A549 (cell line): Measurements from ENCODE around the gene TNRC6A. TPM values are rescaled to one million over a fixed set of nuclear protein-coding genes. Genes with fewer than 3 reads are reported as not detected.

Experiments
- ATAC-seq, 2 experiments: fragments of 200-7000 bp in 1 of 2; fragments of >200 bp in 1 of 2; cut with Nextera tagmentation in 1 of 2; cut with Tn5 transposase in 1 of 2; 3 replicates each; pipeline versions ENCODE4 v1.8.0 to v1.9.1; 2018 to 2020; ENCODE audit warnings: mild to moderate bottlenecking in 1 of 2, moderate library complexity in 1 of 2
- CTCF ChIA-PET: fragments of 300-600 bp; sonication (Branson Sonifier 250); formaldehyde crosslinking; extraction: SDS; loops from one replicate; lab custom pipeline; 2021; ENCODE audit warnings: antibody characterized with exemption, inconsistent platforms; lab: Yijun Ruan, JAX
- POLR2A ChIA-PET: fragments of 350-600 bp; formaldehyde crosslinking; extraction: SDS; loops from one replicate; lab custom pipeline; 2021; ENCODE audit warnings: antibody characterized with exemption, inconsistent platforms; lab: Yijun Ruan, JAX
- DNase-seq, 2 experiments: peaks; one replicate each; pipeline versions ENCODE4 v3.0.0 to v3.0.0-alpha.2; 2011 to 2016; ENCODE audit warnings: low read depth in 1 of 2, low spot score in 1 of 2
- FAIRE-seq: peaks from 2 replicates; lab custom pipeline; 2011; peaks lifted over from hg19 to GRCh38; lab: Jason Lieb, UNC
- H3K27ac ChIP-seq, 2 experiments: fragments of >200 bp; sonication (Bioruptor Twin); formaldehyde crosslinking; 3 replicates each; pipeline ENCODE4 v1.5.1; 2016 to 2017
- H3K4me1 ChIP-seq: fragments of >200 bp; sonication (Bioruptor Twin); formaldehyde crosslinking; 3 replicates; pipeline ENCODE4 v1.6.1; 2016
- H3K4me2 ChIP-seq: fragments of >200 bp; sonication (Bioruptor Twin); formaldehyde crosslinking; 3 replicates; pipeline ENCODE4 v1.6.1; 2016
- H3K4me3 ChIP-seq: fragments of >200 bp; sonication (Bioruptor Twin); formaldehyde crosslinking; 3 replicates; pipeline ENCODE4 v1.5.1; 2016
- H3K9me3 ChIP-seq: fragments of >200 bp; sonication (Bioruptor Twin); formaldehyde crosslinking; 3 replicates; pipeline ENCODE4 v1.6.1; 2016
- CBX2 ChIP-seq: fragments of 200-600 bp; sonication (generic); IDR thresholded peaks from 2 replicates; pipeline ENCODE4 v1.6.1; 2016; ENCODE audit warnings: low read depth, mild to moderate bottlenecking, borderline replicate concordance
- CEBPB ChIP-seq, 2 experiments: fragments of >200 bp in 1 of 2; sonication (Bioruptor Twin) in 1 of 2; formaldehyde crosslinking in 1 of 2; IDR thresholded peaks; 2 replicates each; pipeline ENCODE4 v1.6.1; 2012 to 2016
- CTCF ChIP-seq: fragments of >200 bp; sonication (Bioruptor Twin); formaldehyde crosslinking; IDR thresholded peaks from 3 replicates; pipeline ENCODE4 v1.5.1; 2016
- EHF ChIP-seq: fragments of 250-450 bp; sonication (Bioruptor Pico); IDR thresholded peaks from 2 replicates; pipeline ENCODE4 v1.5.0; 2020; ENCODE audit warnings: mild to moderate bottlenecking
- HDAC2 ChIP-seq: fragments of 200-600 bp; sonication (generic); IDR thresholded peaks from 2 replicates; pipeline ENCODE4 v1.6.1; 2016
- HOXB5 ChIP-seq: fragments of 250-450 bp; sonication (Bioruptor Pico); IDR thresholded peaks from 2 replicates; pipeline ENCODE4 v1.5.0; 2020; ENCODE audit warnings: mild to moderate bottlenecking, moderate library complexity
- JUNB ChIP-seq: fragments of >200 bp; sonication (Bioruptor Twin); formaldehyde crosslinking; IDR thresholded peaks from 2 replicates; pipeline ENCODE4 v1.6.1; 2016
- KDM1A ChIP-seq: fragments of 200-600 bp; sonication (generic); IDR thresholded peaks from 2 replicates; pipeline ENCODE4 v1.6.1; 2016; ENCODE audit warnings: low read depth, mild to moderate bottlenecking
- KDM5A ChIP-seq: fragments of 200-600 bp; sonication (generic); IDR thresholded peaks from 2 replicates; pipeline ENCODE4 v1.6.1; 2016; ENCODE audit warnings: antibody characterized with exemption, mild to moderate bottlenecking
- MAFK ChIP-seq: fragments of 450-650 bp; IDR thresholded peaks from 2 replicates; pipeline ENCODE4 v1.6.1; 2014; ENCODE audit not compliant: partially characterized antibody
- MAX ChIP-seq: IDR thresholded peaks from 2 replicates; pipeline ENCODE4 v1.6.1; 2012
- POLR2A ChIP-seq: IDR thresholded peaks from 2 replicates; pipeline ENCODE4 v1.6.1; 2012; ENCODE audit warnings: mild to moderate bottlenecking, low read length
- RAD21 ChIP-seq, 2 experiments: fragments of >200 bp in 1 of 2; sonication (Bioruptor Twin) in 1 of 2; formaldehyde crosslinking in 1 of 2; IDR thresholded peaks in 1 of 2; conservative IDR thresholded peaks in 1 of 2; 2 replicates in 1 of 2; 3 replicates in 1 of 2; pipeline ENCODE4 v1.6.1; 2012 to 2018; ENCODE audit warnings: inconsistent platforms in 1 of 2
- RARB ChIP-seq: fragments of 250-450 bp; sonication (Bioruptor Pico); IDR thresholded peaks from 2 replicates; pipeline ENCODE4 v1.8.0; 2021; ENCODE audit warnings: mild to moderate bottlenecking, moderate library complexity
- RFX5 ChIP-seq: fragments of 450-650 bp; IDR thresholded peaks from 2 replicates; pipeline ENCODE4 v1.7.1; 2014; ENCODE audit warnings: antibody characterized with exemption, mild to moderate bottlenecking, moderate library complexity
- SMC3 ChIP-seq: fragments of >200 bp; sonication (Bioruptor Twin); formaldehyde crosslinking; IDR thresholded peaks from 3 replicates; pipeline ENCODE4 v1.6.1; 2018; ENCODE audit warnings: inconsistent platforms
- SREBF2 ChIP-seq: fragments of 450-650 bp; IDR thresholded peaks from 2 replicates; pipeline ENCODE4 v1.6.1; 2014; ENCODE audit warnings: mild to moderate bottlenecking, moderate library complexity
- TFCP2L1 ChIP-seq: fragments of 250-450 bp; sonication (Bioruptor Pico); IDR thresholded peaks from 2 replicates; pipeline ENCODE4 v1.5.0; 2021; ENCODE audit warnings: mild to moderate bottlenecking
- ZNF302 ChIP-seq: fragments of 250-450 bp; sonication (Bioruptor Pico); IDR thresholded peaks from 2 replicates; pipeline ENCODE4 v1.9.0; 2021; ENCODE audit warnings: inconsistent platforms, mild to moderate bottlenecking, moderate library complexity
- WGBS: methylation state at CpG from one replicate; pipeline ENCODE4 v1.1.6; 2017; ENCODE audit errors: missing lambda C conversion rate; 5-methylcytosine and 5-hydroxymethylcytosine counted together
- polyA plus RNA-seq, 4 experiments: library from polyadenylated mRNA; depleted of rRNA in 3 of 4; stranded (reverse); fragments of >200 nt; fragmentation: RNase III in 1 of 4; extraction: RNeasy Plus Mini Kit Qiagen cat#74134 plus additional on column Dnase treatment in 1 of 4; gene quantifications; 2 replicates in 3 of 4; 3 replicates in 1 of 4; pipeline ENCODE4 v1.2.3, GENCODE V29; 2011 to 2017
- TF ChIP-seq, protein P1 (sequence below): IDR thresholded peaks from 2 replicates; pipeline ENCODE4 v1.6.1; 2012

The TNRC6A gene
- polyA plus RNA-seq, 2 of the 4 experiments (the other 2 are of a cell fraction), result 26.7 to 51.6 TPM

GRCh38 chr16:24686678-24687077 is 42.8 kb upstream of the TNRC6A start:
- FAIRE-seq, result no peak

GRCh38 chr16:24688359-24688758 is 41.1 kb upstream of the TNRC6A start:
- Histone ChIP-seq H3K4me2 (no peak overlapping the region), H3K4me3 (no peak overlapping the region), H3K27ac (peak overlapping the region; percentile 25 to 67; a peak in 5 of 6 replicates), H3K9me3 (no peaks in the 10 kb centered on the region), H3K4me1 (peaks cover 18% of the 10 kb centered on the region)
- WGBS, result 81% methylated on average over 2 of the region's 2 CpGs
- ATAC-seq, result no peak
- no peak for TF ChIP-seq EHF
- no peak for TF ChIP-seq ZNF302 (CRISPR knock-in tag)
- TF ChIP-seq, protein P1, sequence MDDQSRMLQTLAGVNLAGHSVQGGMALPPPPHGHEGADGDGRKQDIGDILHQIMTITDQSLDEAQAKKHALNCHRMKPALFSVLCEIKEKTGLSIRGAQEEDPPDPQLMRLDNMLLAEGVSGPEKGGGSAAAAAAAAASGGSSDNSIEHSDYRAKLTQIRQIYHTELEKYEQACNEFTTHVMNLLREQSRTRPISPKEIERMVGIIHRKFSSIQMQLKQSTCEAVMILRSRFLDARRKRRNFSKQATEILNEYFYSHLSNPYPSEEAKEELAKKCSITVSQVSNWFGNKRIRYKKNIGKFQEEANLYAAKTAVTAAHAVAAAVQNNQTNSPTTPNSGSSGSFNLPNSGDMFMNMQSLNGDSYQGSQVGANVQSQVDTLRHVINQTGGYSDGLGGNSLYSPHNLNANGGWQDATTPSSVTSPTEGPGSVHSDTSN, result no peak
- no peak for TF ChIP-seq HDAC2
- TF ChIP-seq TFCP2L1 (CRISPR knock-in tag), result no peak
- TF ChIP-seq HOXB5, result no peak
- no peak for FAIRE-seq
- ChIA-PET POLR2A (no interaction called here), CTCF (interaction anchor here (0.6 to 4.8 kb wide), 17 partner anchors 7 to 171 kb away, joined by 3 to 31 read pairs (median 4); no protein-coding TSS in a partner anchor)
- DNase-seq, result no peak

More at GRCh38 chr16:24686678-24687077, 42.8 kb upstream of the TNRC6A start:
- WGBS, result 92% methylated on average over 9 of the region's 9 CpGs
- ATAC-seq, result no peak
- Histone ChIP-seq H3K4me3 (no peak overlapping the region), H3K27ac (peak overlapping the region; percentile 42 to 82; a peak in 5 of 6 replicates), H3K9me3 (no peaks in the 10 kb centered on the region), H3K4me2 (peak overlapping the region; percentile 60), H3K4me1 (peaks cover 23% of the 10 kb centered on the region)
- DNase-seq, result no peak
- ChIA-PET CTCF (interaction anchor here (0.6 to 3.9 kb wide), 5 partner anchors 8 to 114 kb away, joined by 3 to 14 read pairs (median 3); no protein-coding TSS in a partner anchor), POLR2A (no interaction called here)
- peak; percentile 93 for TF ChIP-seq KDM1A
- TF ChIP-seq RARB (CRISPR knock-in tag), result no peak
- TF ChIP-seq, all 56 proteins: peak for 1

GRCh38 chr16:24689128-24689527 is 40.3 kb upstream of the TNRC6A start:
- CTCF ChIA-PET, result interaction anchor here (0.6 to 4.8 kb wide), 26 partner anchors 8 to 172 kb away, joined by 3 to 31 read pairs (median 4); no protein-coding TSS in a partner anchor
- DNase-seq (peak; percentile 60 to 85), ATAC-seq (peak; percentile 89 to 91), FAIRE-seq (peak; percentile 91)
- 22% methylated on average over 7 of the region's 7 CpGs for WGBS
- H3K9me3 ChIP-seq, result no peaks in the 10 kb centered on the region
- peak; percentile 95 for TF ChIP-seq SMC3
- no peak for TF ChIP-seq KDM5A
- peak; percentile 82 for TF ChIP-seq CTCF
- peak; percentile 79 for TF ChIP-seq MAX
- peak; percentile 78 to 85 for TF ChIP-seq RAD21 (conservative IDR thresholded peaks at IDR 0.05 in 1 of 2, IDR thresholded peaks at IDR 0.05 in 1 of 2)
- TF ChIP-seq RFX5, result no peak
- TF ChIP-seq CEBPB (IDR thresholded peaks at IDR 0.05), result no peak
- H3K27ac ChIP-seq, result peak overlapping the region; percentile 25 to 67; a peak in 5 of 6 replicates
- POLR2A ChIA-PET, result no interaction called here
- H3K4me3 ChIP-seq, result no peak overlapping the region
- peaks cover 18% of the 10 kb centered on the region for H3K4me1 ChIP-seq
- H3K4me2 ChIP-seq, result no peak overlapping the region

- WGBS, result 65% methylated on average over 7 of the region's 7 CpGs
- POLR2A ChIA-PET, result no interaction called here
- Histone ChIP-seq H3K4me2 (no peak overlapping the region), H3K9me3 (no peaks in the 10 kb centered on the region), H3K27ac (no peak overlapping the region), H3K4me1 (peaks cover 4% of the 10 kb centered on the region), H3K4me3 (no peak overlapping the region)
- CTCF ChIA-PET, result interaction anchor here (1.0 to 1.4 kb wide), 2 partner anchors 12 to 175 kb away, joined by 3 read pairs; no protein-coding TSS in a partner anchor
- ATAC-seq, result no peak
- TF ChIP-seq JUNB (no peak), CTCF (no peak), MAFK (no peak), SREBF2 (no peak), POLR2A (no peak), CBX2 (no peak)
- DNase-seq, result no peak
- FAIRE-seq, result no peak
Observed at GRCh38 chr16:24692854-24693253, 36.6 kb upstream of the TNRC6A start.
